Upper lobe of right lung (tissue), 1 donor: ENCODE results near the gene ZNF222. TPM values are rescaled to one million over a fixed set of nuclear protein-coding genes. Genes with fewer than 3 reads are reported as not detected.

Experiments
- ATAC-seq: fragments of 200-7000 bp; cut with Tn5 transposase; one replicate; pipeline ENCODE4 v1.9.1; 2020; ENCODE audit warnings: mild to moderate bottlenecking, moderate library complexity
- DNase-seq: peaks from one replicate; pipeline ENCODE4 v3.0.0-alpha.2; 2020
- H3K27ac ChIP-seq: fragments of 200-600 bp; one replicate; pipeline ENCODE4 v1.8.0; 2022
- H3K27me3 ChIP-seq: fragments of 200-600 bp; one replicate; pipeline ENCODE4 v1.8.0; 2022; ENCODE audit warnings: mild to moderate bottlenecking
- H3K36me3 ChIP-seq: fragments of 200-600 bp; one replicate; pipeline ENCODE4 v1.8.0; 2022
- H3K4me1 ChIP-seq: fragments of 200-600 bp; one replicate; pipeline ENCODE4 v1.8.0; 2022
- H3K4me3 ChIP-seq: fragments of 200-600 bp; one replicate; pipeline ENCODE4 v1.8.0; 2022; ENCODE audit warnings: mild to moderate bottlenecking
- H3K9me3 ChIP-seq: fragments of 200-600 bp; one replicate; pipeline ENCODE4 v1.8.0; 2022
- intact Hi-C: fragments of 100-400 bp; cut with DNase I; formaldehyde crosslinking; loops from one replicate; pipeline ENCODE4 v1.11.0; 2022
- total RNA-seq: library from RNA; stranded (reverse); fragmentation: NEBNext Ultra II Directional; extraction: Animal tissue kit (Norgen Biotek cat#: 25700); gene quantifications from one replicate; pipeline ENCODE4 v1.2.1, GENCODE V29; 2021
- TF ChIP-seq, protein P1 (sequence below): fragments of 200-600 bp; IDR thresholded peaks from one replicate; pipeline ENCODE4 v1.8.0; 2022; ENCODE audit warnings: antibody characterized with exemption
- donor health status: DM: no; HTN: yes; CAD: no; lungs with severe emphysema.

Gene ZNF222
- total RNA-seq, 1 donor from 2014 or later: 4.5 TPM

DNA sequence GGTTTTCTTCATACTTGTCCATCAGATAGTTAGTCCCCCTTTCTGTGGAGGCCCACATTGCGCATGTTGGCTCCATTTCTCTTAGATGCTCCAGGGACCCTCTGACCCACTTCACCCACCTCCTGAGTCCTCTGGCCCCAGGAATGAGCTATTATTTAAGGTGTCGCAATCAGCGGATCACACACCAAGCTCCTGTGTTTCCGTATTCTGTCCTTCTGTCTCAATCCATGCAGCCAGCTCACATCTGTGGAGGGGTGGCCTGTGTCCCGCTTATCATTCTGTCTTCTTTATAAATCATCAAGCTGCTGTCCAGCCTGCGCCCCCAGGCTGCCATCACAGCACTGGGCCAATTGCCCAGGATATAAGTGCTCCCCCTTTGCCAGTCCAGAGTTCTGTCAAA lies 17.7 kb upstream of the ZNF222 start:
- Histone ChIP-seq H3K4me3 (no peak overlapping the region), H3K27ac (no peak overlapping the region), H3K4me1 (peaks cover 9% of the 10 kb centered on the region), H3K9me3 (peaks cover 35% of the 10 kb centered on the region), H3K36me3 (peaks cover 44% of the 10 kb centered on the region), H3K27me3 (no peaks in the 10 kb centered on the region)
- no peak for DNase-seq
- intact Hi-C loops: no loop called here
- no peak for ATAC-seq
- TF ChIP-seq, protein P1, sequence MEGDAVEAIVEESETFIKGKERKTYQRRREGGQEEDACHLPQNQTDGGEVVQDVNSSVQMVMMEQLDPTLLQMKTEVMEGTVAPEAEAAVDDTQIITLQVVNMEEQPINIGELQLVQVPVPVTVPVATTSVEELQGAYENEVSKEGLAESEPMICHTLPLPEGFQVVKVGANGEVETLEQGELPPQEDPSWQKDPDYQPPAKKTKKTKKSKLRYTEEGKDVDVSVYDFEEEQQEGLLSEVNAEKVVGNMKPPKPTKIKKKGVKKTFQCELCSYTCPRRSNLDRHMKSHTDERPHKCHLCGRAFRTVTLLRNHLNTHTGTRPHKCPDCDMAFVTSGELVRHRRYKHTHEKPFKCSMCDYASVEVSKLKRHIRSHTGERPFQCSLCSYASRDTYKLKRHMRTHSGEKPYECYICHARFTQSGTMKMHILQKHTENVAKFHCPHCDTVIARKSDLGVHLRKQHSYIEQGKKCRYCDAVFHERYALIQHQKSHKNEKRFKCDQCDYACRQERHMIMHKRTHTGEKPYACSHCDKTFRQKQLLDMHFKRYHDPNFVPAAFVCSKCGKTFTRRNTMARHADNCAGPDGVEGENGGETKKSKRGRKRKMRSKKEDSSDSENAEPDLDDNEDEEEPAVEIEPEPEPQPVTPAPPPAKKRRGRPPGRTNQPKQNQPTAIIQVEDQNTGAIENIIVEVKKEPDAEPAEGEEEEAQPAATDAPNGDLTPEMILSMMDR: no peak

DNA sequence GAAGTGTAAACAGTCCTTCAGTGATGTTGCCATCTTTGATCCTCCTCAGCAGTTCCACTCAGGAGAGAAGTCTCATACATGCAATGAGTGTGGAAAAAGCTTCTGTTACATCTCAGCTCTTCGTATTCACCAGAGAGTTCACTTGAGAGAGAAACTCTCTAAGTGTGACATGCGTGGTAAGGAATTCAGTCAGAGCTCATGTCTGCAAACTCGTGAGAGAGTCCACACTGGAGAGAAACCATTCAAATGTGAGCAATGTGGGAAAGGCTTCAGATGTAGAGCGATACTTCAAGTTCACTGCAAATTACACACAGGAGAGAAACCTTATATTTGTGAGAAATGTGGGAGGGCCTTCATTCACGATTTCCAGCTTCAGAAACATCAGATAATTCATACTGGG lies 14.7 kb upstream of the ZNF222 start:
- no peak overlapping the region for H3K27ac ChIP-seq

DNA sequence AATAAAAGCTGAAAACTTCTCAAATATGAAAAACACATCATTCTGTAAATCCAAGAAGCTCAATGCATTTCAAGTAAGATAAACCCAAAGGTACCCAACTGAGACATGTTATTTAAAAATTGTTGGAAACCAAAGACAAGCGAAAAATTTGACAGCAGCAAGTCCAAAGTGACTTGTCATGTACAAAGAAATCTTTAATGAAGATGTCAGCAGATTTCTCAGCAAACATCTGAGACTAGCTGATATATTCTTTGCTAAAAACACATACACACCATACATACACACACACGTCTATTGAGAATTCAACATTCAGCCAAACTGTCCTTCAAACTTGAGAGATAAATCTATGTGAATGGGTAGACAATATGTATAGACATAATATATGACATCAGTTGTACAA lies 5.7 kb upstream of the ZNF222 start:
- H3K9me3 ChIP-seq: peaks cover under 1% of the 10 kb centered on the region
- TF ChIP-seq, protein P1: no peak
- no peak overlapping the region for H3K4me3 ChIP-seq
- no peaks in the 10 kb centered on the region for H3K27me3 ChIP-seq
- no peaks in the 10 kb centered on the region for H3K36me3 ChIP-seq
- DNase-seq (no peak), ATAC-seq (no peak)
- H3K4me1 ChIP-seq: no peaks in the 10 kb centered on the region
- H3K27ac ChIP-seq: no peak overlapping the region
- intact Hi-C loops: no loop called here

More for the DNA sequence above, 14.7 kb upstream of the ZNF222 start:
- Histone ChIP-seq H3K36me3 (peaks cover 44% of the 10 kb centered on the region), H3K4me3 (no peak overlapping the region), H3K9me3 (peaks cover 49% of the 10 kb centered on the region), H3K4me1 (no peaks in the 10 kb centered on the region), H3K27me3 (no peaks in the 10 kb centered on the region)
- no peak for ATAC-seq
- TF ChIP-seq, protein P1: no peak
- DNase-seq: no peak
- intact Hi-C loops: no loop called here

DNA sequence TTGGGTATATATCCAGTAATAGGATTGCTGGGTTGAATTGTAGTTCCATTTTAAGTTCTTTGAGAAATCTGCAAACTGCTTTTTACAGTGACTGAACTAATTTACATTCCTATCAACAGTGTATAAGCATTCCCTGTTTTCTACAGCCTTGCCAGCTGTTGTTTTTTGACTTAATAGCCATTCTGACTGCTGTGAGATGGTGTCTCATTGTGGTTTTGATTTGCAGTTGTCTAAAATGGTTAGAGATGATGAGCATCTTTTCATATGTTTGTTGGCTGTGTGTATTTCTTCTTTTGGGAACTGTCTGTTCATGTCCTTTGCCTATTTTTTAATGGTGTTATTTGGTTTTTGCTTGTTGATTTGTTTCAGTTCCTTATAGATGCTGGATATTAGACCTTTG lies 4.0 kb upstream of the ZNF222 start:
- H3K36me3 ChIP-seq: no peaks in the 10 kb centered on the region
- H3K27me3 ChIP-seq: no peaks in the 10 kb centered on the region
- H3K9me3 ChIP-seq: no peaks in the 10 kb centered on the region
- intact Hi-C loops: no loop called here
- ATAC-seq (no peak), DNase-seq (no peak)
- H3K27ac ChIP-seq: no peak overlapping the region
- TF ChIP-seq, protein P1: no peak
- H3K4me1 ChIP-seq: peaks cover 5% of the 10 kb centered on the region
- no peak overlapping the region for H3K4me3 ChIP-seq

DNA sequence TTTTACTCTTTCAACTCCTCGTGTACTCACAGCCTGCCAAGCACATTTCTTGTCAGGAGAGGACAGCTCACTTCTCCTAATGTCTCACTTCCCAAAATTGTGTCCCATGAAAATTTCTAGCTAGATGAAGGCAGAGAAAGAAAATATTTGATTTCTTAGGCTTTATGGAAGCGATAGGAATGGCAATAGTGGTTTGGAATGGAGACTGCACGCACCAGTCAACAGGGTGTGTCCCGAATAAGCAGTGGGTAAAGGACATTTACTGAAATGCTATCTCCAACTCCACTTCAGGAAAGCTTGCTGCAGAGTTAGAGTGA lies 321 bp upstream of the ZNF222 start:
- ATAC-seq: no peak
- peaks cover 5% of the 10 kb centered on the region for H3K4me1 ChIP-seq
- H3K9me3 ChIP-seq: peaks cover 5% of the 10 kb centered on the region
- peak overlapping the region; percentile 79 for H3K4me3 ChIP-seq
- TF ChIP-seq, protein P1: no peak
- no peaks in the 10 kb centered on the region for H3K27me3 ChIP-seq
- peak overlapping the region; percentile 62 for H3K27ac ChIP-seq
- intact Hi-C loops: no loop called here
- no peak for DNase-seq
- H3K36me3 ChIP-seq: peaks cover 22% of the 10 kb centered on the region

DNA sequence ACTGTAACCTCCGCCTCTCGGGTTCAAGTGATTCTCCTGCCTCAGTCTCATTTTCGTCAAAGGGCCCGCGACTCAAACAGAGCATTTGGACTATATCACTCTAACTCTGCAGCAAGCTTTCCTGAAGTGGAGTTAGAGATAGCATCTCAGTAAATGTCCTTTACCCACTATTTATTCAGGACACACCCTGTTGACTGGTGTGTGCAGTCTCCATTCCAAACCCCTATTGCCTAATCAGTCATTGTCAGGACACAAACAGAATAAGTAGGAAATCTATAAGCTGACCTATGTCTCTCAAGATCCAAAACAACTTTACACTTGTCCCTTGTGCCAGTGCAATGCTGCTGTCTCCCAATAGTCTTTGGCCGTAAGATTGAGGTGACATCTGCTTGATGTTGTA lies 1.4 kb downstream of the ZNF222 start:
- H3K27ac ChIP-seq: no peak overlapping the region
- DNase-seq (no peak), ATAC-seq (no peak)
- H3K36me3 ChIP-seq: peaks cover 40% of the 10 kb centered on the region
- no peak overlapping the region for H3K4me3 ChIP-seq
- intact Hi-C loops: no loop called here
- peaks cover 23% of the 10 kb centered on the region for H3K9me3 ChIP-seq
- TF ChIP-seq, protein P1: no peak
- no peaks in the 10 kb centered on the region for H3K27me3 ChIP-seq
- peaks cover 5% of the 10 kb centered on the region for H3K4me1 ChIP-seq
